ENCODE results near the gene PEDS1.

- no peak for TF ChIP-seq TAF1 (IDR thresholded peaks at IDR 0.05; ENCODE audit: borderline replicate concordance, low read depth, low read length)
- no peak for TF ChIP-seq POLR2A (IDR thresholded peaks at IDR 0.05; ENCODE audit: low read depth, low read length)
- no peak for TF ChIP-seq POLR2AphosphoS5 (IDR thresholded peaks at IDR 0.05; ENCODE audit: low read depth, low read length)
These were observed 39.9 kb downstream of the PEDS1 start for GRCh38 chr20:50113420-50114224.
